AG09309 (cell line): ENCODE data around the gene SPAG16.

Experiments
- DNase-seq: peaks from one replicate; pipeline ENCODE4 v3.0.0-alpha.2; 2010; ENCODE audit warnings: low read depth
- H3K4me3 ChIP-seq: 2 replicates; pipeline ENCODE4 v1.5.1; 2011; ENCODE audit warnings: mild to moderate bottlenecking, low read depth, low read length, moderate library complexity; ENCODE audit not compliant: control insufficient read depth
- CTCF ChIP-seq: IDR thresholded peaks from 2 replicates; pipeline ENCODE4 v1.5.1; 2011; ENCODE audit warnings: mild to moderate bottlenecking, low read depth, low read length, inconsistent platforms; ENCODE audit not compliant: insufficient read depth, control insufficient read depth; ENCODE audit errors: missing control alignments

SPAG16 gene

GRCh38 chr2:213455316-213456008, 171.2 kb downstream of the SPAG16 start:
- no peak for DNase-seq
- TF ChIP-seq CTCF, result no peak
- no peak overlapping the region for H3K4me3 ChIP-seq

- H3K4me3 ChIP-seq, result no peak overlapping the region
- no peak for TF ChIP-seq CTCF
- DNase-seq, result no peak
Observed at GRCh38 chr2:213475433-213475832, 191.2 kb downstream of the SPAG16 start.

- no peak for DNase-seq
- no peak for TF ChIP-seq CTCF
- H3K4me3 ChIP-seq, result no peak overlapping the region
Observed at GRCh38 chr2:213476641-213477040, 192.4 kb downstream of the SPAG16 start.

- no peak overlapping the region for H3K4me3 ChIP-seq
- DNase-seq, result no peak
Observed at GRCh38 chr2:213490087-213490486, 205.8 kb downstream of the SPAG16 start.

GRCh38 chr2:213491376-213491775, 207.1 kb downstream of the SPAG16 start:
- TF ChIP-seq CTCF, result no peak
- DNase-seq, result no peak
- no peak overlapping the region for H3K4me3 ChIP-seq

More at GRCh38 chr2:213490087-213490486, 205.8 kb downstream of the SPAG16 start:
- no peak for TF ChIP-seq CTCF

- H3K4me3 ChIP-seq, result no peak overlapping the region
- TF ChIP-seq CTCF, result no peak
- no peak for DNase-seq
Observed at GRCh38 chr2:213496226-213496625, 212.0 kb downstream of the SPAG16 start.

GRCh38 chr2:213500881-213501280, 216.6 kb downstream of the SPAG16 start:
- H3K4me3 ChIP-seq, result no peak overlapping the region
- TF ChIP-seq CTCF, result no peak
- no peak for DNase-seq
